Caco-2 (cell line): ENCODE results near the gene SLC18A2. TPM values are rescaled to one million over a fixed set of nuclear protein-coding genes. Genes with fewer than 3 reads are reported as not detected.

Experiments
- BruUV-seq: library from RNA; stranded (reverse); fragments of 400-500 nt; replicated peaks from 2 replicates; lab custom pipeline; 2021; lab: Mats Ljungman, UMichigan
- CTCF ChIA-PET: fragments of 300-600 bp; sonication (Branson Sonifier 250); formaldehyde crosslinking; loops from one replicate; lab custom pipeline; 2022; ENCODE audit warnings: antibody characterized with exemption; lab: Charles Lee
- POLR2A ChIA-PET: fragments of 300-600 bp; sonication (Branson Sonifier 250); formaldehyde crosslinking; loops from one replicate; lab custom pipeline; 2022; ENCODE audit warnings: antibody characterized with exemption; lab: Charles Lee
- DNase-seq, 2 experiments: peaks; one replicate each; pipeline versions ENCODE4 v3.0.0 to v3.0.0-alpha.2; 2020 to 2022
- H3K27me3 ChIP-seq: replicated peaks from 2 replicates; pipeline ENCODE4 v1.6.0; 2011; ENCODE audit warnings: low read length; ENCODE audit not compliant: control insufficient read depth, insufficient read depth
- H3K36me3 ChIP-seq: 2 replicates; pipeline ENCODE4 v1.5.1; 2011; ENCODE audit warnings: low read length; ENCODE audit not compliant: control insufficient read depth, insufficient read depth
- H3K4me1 ChIP-seq: fragments of 250-450 bp; sonication (Bioruptor Pico); 2 replicates; pipeline ENCODE4 v1.5.1; 2020; ENCODE audit warnings: mild to moderate bottlenecking
- H3K4me3 ChIP-seq: 2 replicates; pipeline ENCODE4 v1.5.1; 2011; ENCODE audit warnings: low read depth, mild to moderate bottlenecking, control low read depth, low read length
- H3K9me3 ChIP-seq: fragments of 250-450 bp; sonication (Bioruptor Pico); 2 replicates; pipeline ENCODE4 v1.5.1; 2020; ENCODE audit warnings: mild to moderate bottlenecking, moderate library complexity
- H3K27ac Mint-ChIP-seq: one replicate; pipeline ENCODE4 v1.8.0; 2022; ENCODE audit warnings: mixed read lengths; ENCODE audit not compliant: unreplicated experiment
- H3K27me3 Mint-ChIP-seq: one replicate; pipeline ENCODE4 v1.8.0; 2022; ENCODE audit warnings: mixed read lengths; ENCODE audit not compliant: insufficient read depth, unreplicated experiment
- H3K36me3 Mint-ChIP-seq: one replicate; pipeline ENCODE4 v1.8.0; 2022; ENCODE audit warnings: mild to moderate bottlenecking, mixed read lengths; ENCODE audit not compliant: insufficient read depth, unreplicated experiment
- H3K4me1 Mint-ChIP-seq: one replicate; pipeline ENCODE4 v1.8.0; 2022; ENCODE audit warnings: low read depth, mixed read lengths; ENCODE audit not compliant: unreplicated experiment
- H3K4me3 Mint-ChIP-seq: one replicate; pipeline ENCODE4 v1.8.0; 2022; ENCODE audit warnings: mild to moderate bottlenecking, moderate library complexity, mixed read lengths; ENCODE audit not compliant: unreplicated experiment
- H3K9me3 Mint-ChIP-seq: one replicate; pipeline ENCODE4 v1.8.0; 2022; ENCODE audit warnings: mixed read lengths; ENCODE audit not compliant: unreplicated experiment
- CTCF ChIP-seq, 2 experiments: fragments of 200-600 bp in 1 of 2; IDR thresholded peaks; 1 replicate in 1 of 2; 2 replicates in 1 of 2; pipeline versions ENCODE4 v1.5.1 to v1.8.0; 2011 to 2022; ENCODE audit warnings: antibody characterized with exemption in 1 of 2, control low read depth in 1 of 2, inconsistent platforms in 1 of 2, low read depth in 1 of 2, low read length in 1 of 2, mild to moderate bottlenecking in 1 of 2, moderate library complexity in 1 of 2; ENCODE audit not compliant: insufficient read depth in 1 of 2, severe bottlenecking in 1 of 2, unreplicated experiment in 1 of 2
- intact Hi-C: fragments of 100-400 bp; cut with micrococcal nuclease; formaldehyde crosslinking; loops from one replicate; pipeline ENCODE4 v1.10.0; 2022; ENCODE audit not compliant: unreplicated experiment
- total RNA-seq: library from RNA; stranded (reverse); gene quantifications from 2 replicates; pipeline ENCODE4 v1.2.3, GENCODE V29; 2022

SLC18A2 gene
- total RNA-seq, 1 experiment from 2014 or later, result not detected

GRCh38 chr10:117201826-117202225 lies 39.1 kb upstream of the SLC18A2 start:
- Mint-ChIP-seq H3K4me3 (no peak overlapping the region), H3K27me3 (peaks cover 2% of the 10 kb centered on the region), H3K9me3 (peaks cover 9% of the 10 kb centered on the region), H3K27ac (no peak overlapping the region), H3K36me3 (no peaks in the 10 kb centered on the region), H3K4me1 (no peaks in the 10 kb centered on the region)
- H3K9me3 ChIP-seq, result no peaks in the 10 kb centered on the region
- H3K4me3 ChIP-seq, result no peak overlapping the region
- CTCF ChIA-PET, result interaction anchor here (1.0 kb wide), 1 partner anchor 15 kb away, joined by 3 read pairs; no protein-coding TSS in a partner anchor
- BruUV-seq, result no TSS peak
- DNase-seq, result no peak
- intact Hi-C loops, result no loop called here
- POLR2A ChIA-PET, result no interaction called here
- no peaks in the 10 kb centered on the region; the same call in 1 of the 2 replicates for H3K27me3 ChIP-seq
- H3K4me1 ChIP-seq, result no peaks in the 10 kb centered on the region
- TF ChIP-seq CTCF (IDR thresholded peaks at IDR 0.05; ENCODE audit: insufficient read depth in 1 of 2, low read depth in 1 of 2, low read length in 1 of 2, severe bottlenecking in 1 of 2, unreplicated experiment in 1 of 2), result no peak
- no peaks in the 10 kb centered on the region for H3K36me3 ChIP-seq

- H3K9me3 Mint-ChIP-seq, result peaks cover 9% of the 10 kb centered on the region
- Histone ChIP-seq H3K4me1 (no peaks in the 10 kb centered on the region), H3K36me3 (no peaks in the 10 kb centered on the region), H3K4me3 (no peak overlapping the region), H3K9me3 (no peaks in the 10 kb centered on the region), H3K27me3 (no peaks in the 10 kb centered on the region; the same call in 1 of the 2 replicates)
- H3K4me1 Mint-ChIP-seq, result no peaks in the 10 kb centered on the region
- no TSS peak for BruUV-seq
- H3K27ac Mint-ChIP-seq, result no peak overlapping the region
- no peak overlapping the region for H3K4me3 Mint-ChIP-seq
- no peak for TF ChIP-seq CTCF (IDR thresholded peaks at IDR 0.05; ENCODE audit: insufficient read depth in 1 of 2, low read depth in 1 of 2, low read length in 1 of 2, severe bottlenecking in 1 of 2, unreplicated experiment in 1 of 2)
- CTCF ChIA-PET, result no interaction called here
- H3K36me3 Mint-ChIP-seq, result no peaks in the 10 kb centered on the region
- DNase-seq, result no peak
- intact Hi-C loops, result no loop called here
- H3K27me3 Mint-ChIP-seq, result peaks cover 4% of the 10 kb centered on the region
- POLR2A ChIA-PET, result no interaction called here
Observed at GRCh38 chr10:117204316-117204715, 36.6 kb upstream of the SLC18A2 start.

GRCh38 chr10:117212176-117212575 lies 28.7 kb upstream of the SLC18A2 start:
- CTCF ChIA-PET, result no interaction called here
- H3K36me3 Mint-ChIP-seq, result no peaks in the 10 kb centered on the region
- POLR2A ChIA-PET, result no interaction called here
- no peaks in the 10 kb centered on the region for H3K36me3 ChIP-seq
- no peak for DNase-seq
- peaks cover 15% of the 10 kb centered on the region for H3K9me3 Mint-ChIP-seq
- H3K4me3 ChIP-seq, result no peak overlapping the region
- BruUV-seq, result no TSS peak
- intact Hi-C loops, result no loop called here
- H3K27me3 ChIP-seq, result peaks cover 2% of the 10 kb centered on the region
- no peaks in the 10 kb centered on the region for H3K4me1 Mint-ChIP-seq
- no peaks in the 10 kb centered on the region for H3K4me1 ChIP-seq
- no peak overlapping the region for H3K27ac Mint-ChIP-seq
- TF ChIP-seq CTCF (IDR thresholded peaks at IDR 0.05; ENCODE audit: insufficient read depth in 1 of 2, low read depth in 1 of 2, low read length in 1 of 2, severe bottlenecking in 1 of 2, unreplicated experiment in 1 of 2), result no peak
- no peak overlapping the region for H3K4me3 Mint-ChIP-seq
- peaks cover 14% of the 10 kb centered on the region; the same call in 1 of the 2 replicates for H3K9me3 ChIP-seq
- peaks cover 33% of the 10 kb centered on the region for H3K27me3 Mint-ChIP-seq
